Right atrium auricular region (tissue), 2 donors: ENCODE measurements around the gene DERA. TPM values are rescaled to one million over a fixed set of nuclear protein-coding genes. Genes with fewer than 3 reads are reported as not detected.

ENCODE experiments used
- DNase-seq: peaks from one replicate; pipeline ENCODE4 v3.0.0-alpha.2; 2019; ENCODE audit warnings: low spot score
- H3K27ac ChIP-seq, 2 donors: fragments of 200-600 bp; sonication (generic); 1 replicate in 1 of 2; 2 replicates in 1 of 2; pipeline ENCODE4 v1.5.1; 2016 to 2019
- H3K27me3 ChIP-seq, 2 donors: fragments of 200-600 bp; sonication (generic); one replicate each; pipeline versions ENCODE4 v1.5.1 to v1.6.0; 2017 to 2019
- H3K36me3 ChIP-seq: fragments of 200-600 bp; sonication (generic); one replicate; pipeline ENCODE4 v1.5.1; 2016
- H3K4me1 ChIP-seq, 2 donors: fragments of 200-600 bp; sonication (generic); one replicate each; pipeline versions ENCODE4 v1.5.1 to v1.6.0; 2017 to 2019
- H3K4me3 ChIP-seq, 2 donors: fragments of 200-600 bp; sonication (generic); 1 replicate in 1 of 2; 2 replicates in 1 of 2; pipeline ENCODE4 v1.5.1; 2017 to 2019; ENCODE audit warnings: mild to moderate bottlenecking in 1 of 2, moderate library complexity in 1 of 2
- H3K9me3 ChIP-seq, 2 donors: fragments of 200-600 bp; sonication (generic); one replicate each; pipeline ENCODE4 v1.5.1; 2019
- total RNA-seq, 2 donors: library from RNA; depleted of rRNA; stranded (reverse); fragments of >200 nt; gene quantifications; one replicate each; pipeline ENCODE4 v1.1.0, GENCODE V29; 2016
- TF ChIP-seq, protein P1 (sequence below), 2 donors: fragments of 200-600 bp; sonication (generic); IDR thresholded peaks; one replicate each; pipeline ENCODE4 v1.5.1; 2019; ENCODE audit warnings: antibody characterized with exemption in 2 of 2

Gene DERA
- total RNA-seq, 2 donors from 2014 or later, result 20.0 to 20.8 TPM

- no peaks in the 10 kb centered on the region for H3K9me3 ChIP-seq
- H3K4me3 ChIP-seq, result no peak overlapping the region
- DNase-seq, result no peak
- H3K27me3 ChIP-seq, result no peaks in the 10 kb centered on the region
- peaks cover 0 to 9% of the 10 kb centered on the region in 2 donors for H3K4me1 ChIP-seq
- no peak overlapping the region for H3K27ac ChIP-seq
- H3K36me3 ChIP-seq, result peaks cover 15% of the 10 kb centered on the region
- TF ChIP-seq, protein P1, sequence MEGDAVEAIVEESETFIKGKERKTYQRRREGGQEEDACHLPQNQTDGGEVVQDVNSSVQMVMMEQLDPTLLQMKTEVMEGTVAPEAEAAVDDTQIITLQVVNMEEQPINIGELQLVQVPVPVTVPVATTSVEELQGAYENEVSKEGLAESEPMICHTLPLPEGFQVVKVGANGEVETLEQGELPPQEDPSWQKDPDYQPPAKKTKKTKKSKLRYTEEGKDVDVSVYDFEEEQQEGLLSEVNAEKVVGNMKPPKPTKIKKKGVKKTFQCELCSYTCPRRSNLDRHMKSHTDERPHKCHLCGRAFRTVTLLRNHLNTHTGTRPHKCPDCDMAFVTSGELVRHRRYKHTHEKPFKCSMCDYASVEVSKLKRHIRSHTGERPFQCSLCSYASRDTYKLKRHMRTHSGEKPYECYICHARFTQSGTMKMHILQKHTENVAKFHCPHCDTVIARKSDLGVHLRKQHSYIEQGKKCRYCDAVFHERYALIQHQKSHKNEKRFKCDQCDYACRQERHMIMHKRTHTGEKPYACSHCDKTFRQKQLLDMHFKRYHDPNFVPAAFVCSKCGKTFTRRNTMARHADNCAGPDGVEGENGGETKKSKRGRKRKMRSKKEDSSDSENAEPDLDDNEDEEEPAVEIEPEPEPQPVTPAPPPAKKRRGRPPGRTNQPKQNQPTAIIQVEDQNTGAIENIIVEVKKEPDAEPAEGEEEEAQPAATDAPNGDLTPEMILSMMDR (IDR thresholded peaks at IDR 0.05), result no peak
Measured at GRCh38 chr12:15984963-15985362, 73.8 kb downstream of the DERA start.

- no peak overlapping the region for H3K27ac ChIP-seq
Measured at GRCh38 chr12:15987696-15988095, 76.6 kb downstream of the DERA start.

DNA sequence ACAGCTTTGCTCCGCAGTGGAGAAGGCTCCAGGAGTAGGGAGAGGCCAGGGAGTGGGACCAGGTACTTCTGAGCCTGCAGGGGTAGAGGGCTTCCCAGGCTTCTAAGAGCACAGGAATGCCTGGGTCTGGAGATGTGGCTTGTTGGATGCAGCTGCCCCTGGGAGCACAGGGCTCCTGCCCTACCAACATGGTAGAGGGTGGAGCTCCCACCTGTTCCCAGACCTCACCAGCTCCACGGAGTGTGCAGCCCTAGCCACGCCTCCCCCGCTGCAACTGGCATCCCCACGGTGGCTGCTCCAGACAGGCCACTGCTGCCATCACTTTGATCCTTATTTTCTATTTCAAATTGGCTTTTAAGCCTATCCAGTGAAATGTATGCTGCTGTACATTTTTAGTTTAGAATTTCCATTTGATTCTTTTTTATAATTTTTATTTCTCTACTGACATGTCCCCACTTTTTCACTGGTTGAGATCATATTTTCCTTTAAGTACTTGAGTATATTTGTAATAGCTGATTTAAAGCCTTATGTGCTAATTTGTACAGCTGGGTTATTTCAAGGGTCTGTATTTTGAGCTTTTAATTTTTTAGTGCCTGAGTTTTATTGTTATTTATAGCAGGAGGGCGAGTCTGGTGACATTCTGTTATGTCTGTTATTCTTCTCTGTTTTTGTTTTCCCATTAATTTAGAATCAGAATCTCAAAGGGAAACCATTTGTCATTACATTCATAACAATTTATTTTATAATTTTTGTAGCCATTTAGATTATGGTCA lies 78.0 kb downstream of the DERA start:
- Histone ChIP-seq H3K27me3 (no peaks in the 10 kb centered on the region), H3K4me1 (peaks cover 0 to 9% of the 10 kb centered on the region in 2 donors), H3K9me3 (no peaks in the 10 kb centered on the region), H3K36me3 (peaks cover 15% of the 10 kb centered on the region), H3K4me3 (no peak overlapping the region), H3K27ac (no peak overlapping the region)
- DNase-seq, result no peak
- TF ChIP-seq, protein P1 (IDR thresholded peaks at IDR 0.05), result no peak

More at GRCh38 chr12:15987696-15988095, 76.6 kb downstream of the DERA start:
- Histone ChIP-seq H3K27me3 (no peaks in the 10 kb centered on the region), H3K4me3 (no peak overlapping the region), H3K36me3 (peaks cover 15% of the 10 kb centered on the region), H3K4me1 (peaks cover 0 to 9% of the 10 kb centered on the region in 2 donors), H3K9me3 (no peaks in the 10 kb centered on the region)
- TF ChIP-seq, protein P1 (IDR thresholded peaks at IDR 0.05), result no peak
- DNase-seq, result no peak

DNA sequence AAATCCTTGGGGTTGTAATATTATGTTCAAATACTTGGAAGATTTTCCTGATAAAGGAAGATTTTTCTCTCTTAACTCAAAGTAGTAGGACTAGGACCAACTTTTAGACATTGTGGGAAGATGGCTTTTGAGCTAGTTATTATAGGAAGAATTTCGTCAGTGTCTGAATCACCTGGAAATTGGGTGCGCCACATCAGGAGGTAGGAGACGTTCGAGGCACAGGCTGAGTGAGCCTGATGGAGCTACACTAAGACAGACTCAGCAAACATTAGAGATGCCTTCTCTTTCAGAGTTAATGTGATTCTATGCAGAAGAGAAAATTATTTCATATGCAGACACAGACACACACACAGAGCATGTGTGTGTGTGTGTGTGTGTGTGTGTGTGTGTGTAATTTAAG lies 84.7 kb downstream of the DERA start:
- Histone ChIP-seq H3K27me3 (no peaks in the 10 kb centered on the region), H3K4me1 (no peaks in the 10 kb centered on the region), H3K27ac (no peak overlapping the region), H3K4me3 (no peak overlapping the region), H3K9me3 (no peaks in the 10 kb centered on the region), H3K36me3 (no peaks in the 10 kb centered on the region)
- TF ChIP-seq, protein P1 (IDR thresholded peaks at IDR 0.05), result no peak
- no peak for DNase-seq

- Histone ChIP-seq H3K9me3 (no peaks in the 10 kb centered on the region), H3K4me1 (no peaks in the 10 kb centered on the region)
- no peak for DNase-seq
Measured at GRCh38 chr12:15996254-15996653, 85.1 kb downstream of the DERA start.

More at GRCh38 chr12:15996254-15996653, 85.1 kb downstream of the DERA start:
- TF ChIP-seq, protein P1 (IDR thresholded peaks at IDR 0.05), result peak in 1 of 2 donors; percentile 21
- Histone ChIP-seq H3K27ac (no peak overlapping the region), H3K27me3 (no peaks in the 10 kb centered on the region), H3K36me3 (no peaks in the 10 kb centered on the region), H3K4me3 (no peak overlapping the region)
